ENCODE measurements around the gene FCRL4.

Gene FCRL4

DNA sequence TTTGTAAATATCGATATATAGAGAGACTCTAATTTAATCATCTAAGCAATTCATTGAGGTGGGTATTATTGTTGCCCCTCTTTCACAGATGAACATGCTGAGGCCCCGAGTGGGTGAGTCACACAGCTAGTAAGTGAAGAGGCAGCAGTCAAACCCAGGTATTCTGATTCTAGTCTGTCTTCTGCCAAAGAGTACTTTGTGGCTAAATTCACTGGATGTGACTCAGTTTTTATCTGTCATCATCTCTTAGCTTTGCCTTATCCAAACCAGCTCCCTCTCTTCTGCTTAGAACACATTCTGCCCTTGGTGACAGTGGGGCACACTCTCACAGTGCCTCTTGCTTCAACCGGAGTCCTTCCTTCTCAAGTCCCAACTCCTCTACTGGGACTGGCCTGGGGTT is 57.0 kb downstream of the FCRL4 start:
- Histone ChIP-seq H3K36me3 (ENCODE audit: low read depth) (no peaks in the 10 kb centered on the region), H3K9me3 (ENCODE audit: severe bottlenecking) (no peaks in the 10 kb centered on the region), H3K4me3 (ENCODE audit: severe bottlenecking) (no peak overlapping the region), H3K27me3 (ENCODE audit: insufficient read depth, poor library complexity, severe bottlenecking) (peaks cover 4% of the 10 kb centered on the region), H3K4me1 (ENCODE audit: insufficient read depth, poor library complexity, severe bottlenecking) (no peaks in the 10 kb centered on the region), H3K27ac (ENCODE audit: poor library complexity, severe bottlenecking) (no peak overlapping the region)
- ATAC-seq (ENCODE audit: low read depth) (no peak), DNase-seq (ENCODE audit: low spot score) (no peak)
- TF ChIP-seq, protein P1, sequence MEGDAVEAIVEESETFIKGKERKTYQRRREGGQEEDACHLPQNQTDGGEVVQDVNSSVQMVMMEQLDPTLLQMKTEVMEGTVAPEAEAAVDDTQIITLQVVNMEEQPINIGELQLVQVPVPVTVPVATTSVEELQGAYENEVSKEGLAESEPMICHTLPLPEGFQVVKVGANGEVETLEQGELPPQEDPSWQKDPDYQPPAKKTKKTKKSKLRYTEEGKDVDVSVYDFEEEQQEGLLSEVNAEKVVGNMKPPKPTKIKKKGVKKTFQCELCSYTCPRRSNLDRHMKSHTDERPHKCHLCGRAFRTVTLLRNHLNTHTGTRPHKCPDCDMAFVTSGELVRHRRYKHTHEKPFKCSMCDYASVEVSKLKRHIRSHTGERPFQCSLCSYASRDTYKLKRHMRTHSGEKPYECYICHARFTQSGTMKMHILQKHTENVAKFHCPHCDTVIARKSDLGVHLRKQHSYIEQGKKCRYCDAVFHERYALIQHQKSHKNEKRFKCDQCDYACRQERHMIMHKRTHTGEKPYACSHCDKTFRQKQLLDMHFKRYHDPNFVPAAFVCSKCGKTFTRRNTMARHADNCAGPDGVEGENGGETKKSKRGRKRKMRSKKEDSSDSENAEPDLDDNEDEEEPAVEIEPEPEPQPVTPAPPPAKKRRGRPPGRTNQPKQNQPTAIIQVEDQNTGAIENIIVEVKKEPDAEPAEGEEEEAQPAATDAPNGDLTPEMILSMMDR (IDR thresholded peaks at IDR 0.05; ENCODE audit: poor library complexity, severe bottlenecking): no peak

DNA sequence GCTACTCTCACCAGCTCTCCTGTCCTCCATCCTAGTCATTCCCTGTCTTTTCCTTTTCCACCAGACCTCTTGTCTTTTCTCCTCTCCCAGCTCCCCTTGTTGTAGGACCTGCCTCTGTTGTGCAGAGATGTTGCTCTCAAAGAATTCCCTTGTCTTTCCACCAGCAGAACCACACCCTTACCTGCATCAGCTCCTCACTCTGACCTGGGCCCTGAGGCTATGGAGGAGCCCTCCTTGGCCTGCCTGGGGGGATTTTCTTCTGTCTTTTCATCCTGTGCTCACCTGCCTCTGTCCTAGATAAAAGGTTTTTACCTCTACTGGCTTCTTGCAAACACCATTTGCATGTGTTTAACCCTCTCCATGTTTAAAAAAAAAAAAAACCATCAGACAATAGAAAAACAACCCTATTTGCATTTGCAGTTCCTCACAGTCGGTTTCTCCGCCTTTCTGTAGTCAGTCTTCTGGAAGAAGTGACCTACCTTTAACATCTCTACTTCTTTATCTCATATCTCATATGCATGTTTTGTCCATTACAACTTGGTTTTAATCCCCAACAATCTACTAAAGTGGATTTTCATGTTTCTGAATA is 57.6 kb downstream of the FCRL4 start:
- H3K36me3 ChIP-seq (ENCODE audit: low read depth): no peaks in the 10 kb centered on the region
- ATAC-seq (ENCODE audit: low read depth): no peak
- TF ChIP-seq, protein P1 (IDR thresholded peaks at IDR 0.05; ENCODE audit: poor library complexity, severe bottlenecking): no peak

DNA sequence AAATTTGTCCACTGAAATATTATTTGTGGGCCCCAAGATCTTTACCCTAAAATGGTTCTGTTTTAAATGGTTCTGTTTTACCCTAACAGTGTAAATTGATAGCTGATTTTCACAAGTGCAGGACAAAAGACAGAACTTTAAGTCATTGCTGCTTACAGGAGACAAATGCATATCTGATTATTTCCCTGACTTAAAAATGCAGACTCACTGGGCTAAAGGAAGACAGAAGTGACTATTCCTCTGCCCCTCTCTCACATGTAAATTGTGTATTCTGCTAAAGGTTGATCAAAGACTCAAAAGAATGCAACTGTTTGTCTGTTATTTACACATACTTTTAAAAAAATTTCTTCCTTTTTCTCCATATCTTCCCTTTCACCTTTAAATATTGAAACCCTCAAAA is 58.3 kb downstream of the FCRL4 start:
- Histone ChIP-seq H3K36me3 (ENCODE audit: low read depth) (no peaks in the 10 kb centered on the region), H3K27ac (ENCODE audit: poor library complexity, severe bottlenecking) (no peak overlapping the region), H3K9me3 (ENCODE audit: severe bottlenecking) (no peaks in the 10 kb centered on the region), H3K27me3 (ENCODE audit: insufficient read depth, poor library complexity, severe bottlenecking) (peaks cover 3% of the 10 kb centered on the region), H3K4me1 (ENCODE audit: insufficient read depth, poor library complexity, severe bottlenecking) (no peaks in the 10 kb centered on the region), H3K4me3 (ENCODE audit: severe bottlenecking) (no peak overlapping the region)
- ATAC-seq (ENCODE audit: low read depth) (no peak), DNase-seq (ENCODE audit: low spot score) (no peak)
- TF ChIP-seq, protein P1 (IDR thresholded peaks at IDR 0.05; ENCODE audit: poor library complexity, severe bottlenecking): no peak

More for the DNA sequence above, 57.6 kb downstream of the FCRL4 start:
- Histone ChIP-seq H3K9me3 (ENCODE audit: severe bottlenecking) (no peaks in the 10 kb centered on the region), H3K4me3 (ENCODE audit: severe bottlenecking) (no peak overlapping the region), H3K4me1 (ENCODE audit: insufficient read depth, poor library complexity, severe bottlenecking) (no peaks in the 10 kb centered on the region), H3K27me3 (ENCODE audit: insufficient read depth, poor library complexity, severe bottlenecking) (peaks cover 6% of the 10 kb centered on the region), H3K27ac (ENCODE audit: poor library complexity, severe bottlenecking) (no peak overlapping the region)
- DNase-seq (ENCODE audit: low spot score): no peak

DNA sequence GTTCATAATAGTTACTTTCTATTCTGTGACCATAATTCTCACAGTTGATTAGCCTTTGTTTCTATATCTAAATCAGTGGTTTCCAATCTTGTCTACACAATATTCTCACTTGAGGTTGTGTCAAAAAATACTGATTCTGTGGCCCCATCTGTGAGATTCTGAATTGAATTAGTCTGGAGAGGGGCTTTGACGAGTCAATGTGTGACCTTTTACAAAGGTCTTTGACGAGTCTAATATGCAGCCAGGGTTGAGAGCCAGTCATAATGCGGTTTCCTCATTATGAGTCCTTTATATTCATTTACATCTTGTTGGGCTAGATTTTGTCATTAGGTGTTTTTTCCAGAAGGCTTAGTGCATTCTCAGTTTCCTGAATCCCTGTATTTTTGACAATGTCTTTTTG is 65.3 kb downstream of the FCRL4 start:
- Histone ChIP-seq H3K4me1 (ENCODE audit: insufficient read depth, poor library complexity, severe bottlenecking) (no peaks in the 10 kb centered on the region), H3K36me3 (ENCODE audit: low read depth) (no peaks in the 10 kb centered on the region), H3K4me3 (ENCODE audit: severe bottlenecking) (no peak overlapping the region), H3K27me3 (ENCODE audit: insufficient read depth, poor library complexity, severe bottlenecking) (peaks cover 3% of the 10 kb centered on the region), H3K9me3 (ENCODE audit: severe bottlenecking) (no peaks in the 10 kb centered on the region), H3K27ac (ENCODE audit: poor library complexity, severe bottlenecking) (no peak overlapping the region)
- DNase-seq (ENCODE audit: low spot score) (no peak), ATAC-seq (ENCODE audit: low read depth) (no peak)
- TF ChIP-seq, protein P1 (IDR thresholded peaks at IDR 0.05; ENCODE audit: poor library complexity, severe bottlenecking): no peak

DNA sequence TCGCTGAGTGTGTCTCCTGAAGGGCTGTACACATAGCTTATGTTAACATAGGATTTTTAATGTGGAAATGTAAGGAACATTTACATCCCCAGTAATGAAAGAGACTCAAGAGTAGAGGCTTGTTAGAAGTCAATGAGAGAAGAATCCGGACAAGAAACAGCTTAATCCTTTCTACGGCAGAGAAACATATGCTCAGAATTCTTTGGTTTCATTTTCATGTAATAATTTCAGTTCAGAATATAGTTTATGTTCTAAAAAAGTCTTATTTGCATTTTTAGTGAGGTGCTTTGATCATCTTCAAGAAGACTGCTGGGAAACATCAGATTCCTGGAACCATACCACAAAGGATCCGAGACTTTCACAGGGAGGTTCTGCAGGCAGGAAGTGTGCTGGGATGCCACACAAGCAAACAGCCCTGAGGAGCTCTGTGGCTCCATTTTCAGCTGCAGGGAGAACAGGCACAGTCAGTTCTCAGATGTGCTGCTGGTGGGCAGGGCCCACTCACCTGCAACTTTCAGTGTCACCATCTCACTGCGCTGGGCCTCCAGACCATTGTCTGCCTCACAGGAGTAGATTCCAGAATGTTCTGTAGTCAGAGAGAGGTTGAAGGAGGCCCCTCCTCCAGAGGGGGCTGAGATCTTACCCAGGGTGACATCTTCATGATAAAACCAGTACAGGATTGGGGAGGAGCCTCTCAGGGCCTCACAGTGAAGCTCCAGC is 74.0 kb downstream of the FCRL4 start:
- peaks cover 4% of the 10 kb centered on the region for H3K27me3 ChIP-seq (ENCODE audit: insufficient read depth, poor library complexity, severe bottlenecking)
- H3K4me1 ChIP-seq (ENCODE audit: insufficient read depth, poor library complexity, severe bottlenecking): no peaks in the 10 kb centered on the region
- H3K27ac ChIP-seq (ENCODE audit: poor library complexity, severe bottlenecking): no peak overlapping the region
- DNase-seq (ENCODE audit: low spot score) (no peak), ATAC-seq (ENCODE audit: low read depth) (no peak)
- H3K4me3 ChIP-seq (ENCODE audit: severe bottlenecking): no peak overlapping the region
- H3K9me3 ChIP-seq (ENCODE audit: severe bottlenecking): no peaks in the 10 kb centered on the region
- TF ChIP-seq, protein P1 (IDR thresholded peaks at IDR 0.05; ENCODE audit: poor library complexity, severe bottlenecking): no peak
- no peaks in the 10 kb centered on the region for H3K36me3 ChIP-seq (ENCODE audit: low read depth)
